HEK293T (cell line): Measurements from ENCODE around the gene HTR2A.

Experiments used
- CTCF ChIA-PET: fragments of 350-600 bp; formaldehyde crosslinking; extraction: SDS; loops from one replicate; lab custom pipeline; 2021; ENCODE audit warnings: antibody characterized with exemption, inconsistent platforms; lab: Yijun Ruan, JAX
- POLR2A ChIA-PET: fragments of 350-600 bp; formaldehyde crosslinking; extraction: SDS; loops from one replicate; lab custom pipeline; 2020; ENCODE audit warnings: antibody characterized with exemption, inconsistent platforms; lab: Yijun Ruan, JAX
- DNase-seq: peaks from one replicate; pipeline ENCODE4 v3.0.0; 2012; ENCODE audit warnings: mixed read lengths; ENCODE audit errors: extremely low spot score
- ARNT ChIP-seq: fragments of 450-650 bp; IDR thresholded peaks from 2 replicates; pipeline ENCODE4 v1.6.1; 2017; ENCODE audit warnings: mild to moderate bottlenecking
- BHLHE40 ChIP-seq: fragments of 450-650 bp; IDR thresholded peaks from 2 replicates; pipeline ENCODE4 v1.6.1; 2016; ENCODE audit warnings: mild to moderate bottlenecking, moderate library complexity, borderline replicate concordance
- CTBP1 ChIP-seq: fragments of 450-650 bp; IDR thresholded peaks from 2 replicates; pipeline ENCODE4 v1.6.1; 2016; ENCODE audit warnings: borderline replicate concordance
- ELF4 ChIP-seq: fragments of 450-650 bp; IDR thresholded peaks from 2 replicates; pipeline ENCODE4 v1.6.1; 2017; ENCODE audit warnings: antibody characterized with exemption
- FOXA1 ChIP-seq: fragments of 450-650 bp; IDR thresholded peaks from 2 replicates; pipeline ENCODE4 v1.6.1; 2016; ENCODE audit warnings: mild to moderate bottlenecking
- FOXK2 ChIP-seq: fragments of 450-650 bp; IDR thresholded peaks from 2 replicates; pipeline ENCODE4 v1.6.1; 2016; ENCODE audit warnings: mild to moderate bottlenecking
- FOXM1 ChIP-seq: fragments of 450-650 bp; IDR thresholded peaks from 2 replicates; pipeline ENCODE4 v1.6.1; 2017; ENCODE audit warnings: mild to moderate bottlenecking, borderline replicate concordance
- HDGF ChIP-seq: fragments of 450-650 bp; IDR thresholded peaks from 2 replicates; pipeline ENCODE4 v1.6.1; 2017; ENCODE audit warnings: antibody characterized with exemption, borderline replicate concordance
- L3MBTL2 ChIP-seq: fragments of 450-650 bp; conservative IDR thresholded peaks from 2 replicates; pipeline ENCODE4 v1.6.1; 2016; ENCODE audit warnings: mild to moderate bottlenecking
- LEF1 ChIP-seq: fragments of 450-650 bp; IDR thresholded peaks from 2 replicates; pipeline ENCODE4 v1.6.1; 2017; ENCODE audit warnings: mild to moderate bottlenecking, borderline replicate concordance
- NFRKB ChIP-seq: fragments of 450-650 bp; IDR thresholded peaks from 2 replicates; pipeline ENCODE4 v1.6.1; 2016; ENCODE audit warnings: mild to moderate bottlenecking, moderate library complexity
- SP1 ChIP-seq: fragments of 450-650 bp; IDR thresholded peaks from 2 replicates; pipeline ENCODE4 v1.6.1; 2017
- SUZ12 ChIP-seq: fragments of 450-650 bp; IDR thresholded peaks from 2 replicates; pipeline ENCODE4 v1.6.1; 2016; ENCODE audit warnings: mild to moderate bottlenecking
- TARDBP ChIP-seq: fragments of 450-650 bp; IDR thresholded peaks from 2 replicates; pipeline ENCODE4 v1.6.1; 2016
- ZNF384 ChIP-seq: fragments of 450-650 bp; IDR thresholded peaks from 2 replicates; pipeline ENCODE4 v1.6.1; 2016
- TF ChIP-seq, protein P1 (sequence below): fragments of 450-650 bp; IDR thresholded peaks from 2 replicates; pipeline ENCODE4 v1.6.1; 2016

The HTR2A gene

DNA sequence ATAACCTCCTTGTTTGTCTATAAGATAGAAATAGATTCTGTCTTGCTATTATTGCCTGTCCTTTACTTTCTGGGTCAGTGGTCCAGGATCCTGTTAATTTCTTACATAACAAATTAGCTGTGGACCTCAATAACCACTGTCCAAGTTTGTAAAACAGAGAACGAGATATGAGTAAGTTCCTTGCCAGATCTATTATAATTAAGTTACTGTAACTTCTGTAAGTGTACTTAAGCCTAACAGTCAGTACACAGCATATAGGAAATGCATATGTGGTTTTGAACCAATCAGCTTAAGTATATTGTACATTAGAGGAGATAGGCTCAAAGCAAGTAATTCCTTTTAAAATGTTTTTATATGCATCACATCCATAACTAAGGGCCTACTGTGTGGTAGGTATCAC is 34.9 kb downstream of the HTR2A start:
- CTCF ChIA-PET = no interaction called here
- TF ChIP-seq ELF4 (no peak), LEF1 (no peak), FOXA1 (no peak), L3MBTL2 (no peak), NFRKB (no peak), FOXM1 (no peak), ZNF384 (no peak), ARNT (no peak), SUZ12 (no peak), BHLHE40 (no peak)
- TF ChIP-seq, protein P1, sequence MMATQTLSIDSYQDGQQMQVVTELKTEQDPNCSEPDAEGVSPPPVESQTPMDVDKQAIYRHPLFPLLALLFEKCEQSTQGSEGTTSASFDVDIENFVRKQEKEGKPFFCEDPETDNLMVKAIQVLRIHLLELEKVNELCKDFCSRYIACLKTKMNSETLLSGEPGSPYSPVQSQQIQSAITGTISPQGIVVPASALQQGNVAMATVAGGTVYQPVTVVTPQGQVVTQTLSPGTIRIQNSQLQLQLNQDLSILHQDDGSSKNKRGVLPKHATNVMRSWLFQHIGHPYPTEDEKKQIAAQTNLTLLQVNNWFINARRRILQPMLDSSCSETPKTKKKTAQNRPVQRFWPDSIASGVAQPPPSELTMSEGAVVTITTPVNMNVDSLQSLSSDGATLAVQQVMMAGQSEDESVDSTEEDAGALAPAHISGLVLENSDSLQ = no peak
- POLR2A ChIA-PET = no interaction called here
- DNase-seq = no peak

DNA sequence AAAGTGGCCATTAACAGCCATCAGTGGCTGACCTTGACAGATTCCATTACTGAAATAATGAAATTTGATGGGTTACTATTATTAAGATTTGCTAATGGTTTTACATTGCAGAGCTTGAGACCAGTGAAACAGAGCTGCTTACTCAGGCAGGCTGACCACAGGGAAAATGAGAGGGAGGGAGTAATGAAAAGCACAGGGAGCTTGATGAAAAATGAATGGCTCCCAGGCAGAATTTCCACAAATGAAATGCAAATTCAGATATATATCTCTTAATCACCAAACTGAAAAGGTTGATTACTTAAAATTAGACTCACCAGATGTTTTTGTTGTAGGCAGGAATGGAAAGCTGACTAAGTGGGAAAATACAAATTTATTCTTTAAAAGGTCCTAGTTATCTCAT is 36.1 kb downstream of the HTR2A start:
- no peak for DNase-seq
- POLR2A ChIA-PET = no interaction called here
- CTCF ChIA-PET = interaction anchor here (0.8 kb wide), 1 partner anchor 34 kb away, joined by 3 read pairs; no protein-coding TSS in a partner anchor
- no peak for TF ChIP-seq ZNF384
- no peak for TF ChIP-seq TARDBP
- TF ChIP-seq NFRKB = no peak
- no peak for TF ChIP-seq CTBP1
- no peak for TF ChIP-seq FOXM1
- TF ChIP-seq, protein P1 = no peak
- no peak for TF ChIP-seq ELF4
- no peak for TF ChIP-seq BHLHE40
- no peak for TF ChIP-seq ARNT
- no peak for TF ChIP-seq FOXK2

DNA sequence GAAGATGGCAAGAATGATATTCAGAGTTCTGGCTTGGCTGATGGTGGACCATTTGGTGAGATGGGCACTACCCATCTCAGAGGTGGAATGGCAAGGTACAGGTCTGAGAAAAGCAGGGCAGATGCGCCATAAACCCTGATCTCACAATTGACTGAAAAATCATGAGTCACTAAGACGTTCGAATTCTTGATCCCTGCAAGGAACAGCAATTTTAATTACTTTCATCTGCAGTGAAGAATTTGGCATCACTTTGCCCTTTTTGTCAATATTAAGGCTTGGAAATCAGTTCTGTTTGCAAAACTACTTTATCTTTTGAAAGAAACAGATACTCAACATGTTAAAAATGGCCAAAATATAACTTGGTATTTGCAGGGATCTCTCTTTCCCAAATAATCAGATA is 38.1 kb downstream of the HTR2A start:
- CTCF ChIA-PET = no interaction called here
- TF ChIP-seq NFRKB (no peak), LEF1 (no peak), FOXM1 (no peak), ZNF384 (no peak), HDGF (no peak), L3MBTL2 (no peak)
- POLR2A ChIA-PET = no interaction called here
- no peak for DNase-seq

DNA sequence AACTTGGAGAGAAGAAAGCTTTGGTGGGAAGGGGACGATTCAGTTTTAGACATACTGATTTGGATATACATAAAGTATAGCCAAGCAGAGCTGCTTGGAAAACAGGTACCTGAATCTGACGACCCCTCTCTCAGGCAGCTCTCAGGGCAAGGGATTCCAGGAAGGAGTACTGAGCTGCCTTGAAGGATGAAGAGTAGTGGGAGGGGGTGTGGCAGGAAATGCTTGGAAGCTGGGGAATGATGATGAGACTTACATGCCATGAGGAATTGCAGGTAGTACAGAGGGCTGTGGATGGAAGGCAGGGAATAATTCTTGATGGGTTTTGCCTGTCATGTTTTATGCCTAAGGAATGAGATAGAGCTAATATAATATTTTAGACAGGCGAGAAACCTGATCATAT is 38.7 kb downstream of the HTR2A start:
- POLR2A ChIA-PET = no interaction called here
- TF ChIP-seq SUZ12 (no peak), NFRKB (no peak), FOXK2 (no peak), FOXM1 (no peak), HDGF (no peak), SP1 (no peak), BHLHE40 (no peak), LEF1 (no peak), CTBP1 (no peak), L3MBTL2 (no peak), FOXA1 (no peak), TARDBP (no peak), ARNT (no peak), ZNF384 (no peak), ELF4 (no peak)
- TF ChIP-seq, protein P1 = no peak
- CTCF ChIA-PET = no interaction called here
- DNase-seq = no peak

DNA sequence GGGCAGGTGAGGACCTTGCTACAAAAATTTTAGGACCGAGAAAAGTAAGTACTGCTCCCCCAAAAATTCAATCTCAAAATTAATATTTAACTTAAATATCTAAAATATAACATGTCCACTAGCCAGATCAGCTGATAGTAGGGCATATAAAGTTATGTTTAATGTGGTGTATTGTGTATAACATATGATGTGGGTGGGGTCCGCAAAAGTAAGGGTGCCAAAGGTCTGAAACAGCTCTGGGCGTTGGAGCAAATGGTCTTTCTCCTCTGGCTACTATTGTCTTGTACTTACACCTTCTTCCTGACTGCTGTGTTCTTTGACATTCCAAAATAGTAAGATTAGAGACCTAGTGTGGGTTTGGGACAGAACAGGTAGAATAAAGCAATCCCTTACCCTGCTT is 41.2 kb downstream of the HTR2A start:
- TF ChIP-seq ELF4 (no peak), FOXA1 (no peak), CTBP1 (no peak), FOXM1 (no peak), HDGF (no peak), LEF1 (no peak), SUZ12 (no peak), ARNT (no peak), BHLHE40 (no peak), SP1 (no peak), FOXK2 (no peak), ZNF384 (no peak), L3MBTL2 (no peak), TARDBP (no peak), NFRKB (no peak)
- TF ChIP-seq, protein P1 = no peak
- ChIA-PET POLR2A (no interaction called here), CTCF (no interaction called here)
- no peak for DNase-seq

DNA sequence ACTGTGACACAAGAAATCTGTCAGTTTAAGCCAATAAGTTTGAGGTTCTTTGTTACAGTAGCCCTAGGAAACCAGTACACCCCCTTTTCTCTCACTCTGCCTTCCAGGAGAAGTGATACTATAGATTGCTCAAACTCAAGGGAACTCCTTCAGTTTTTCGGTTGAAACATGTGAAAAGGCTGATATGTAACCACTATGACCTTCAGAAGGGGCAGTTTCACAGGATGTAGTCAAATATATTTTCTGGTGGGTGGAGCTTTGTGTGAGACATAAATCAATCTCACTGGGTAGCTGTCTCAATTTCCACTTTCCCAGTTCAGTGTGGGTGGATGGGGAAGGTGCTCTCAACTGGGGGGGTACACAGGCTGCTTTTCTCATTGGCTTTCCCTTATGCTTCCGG is 41.7 kb downstream of the HTR2A start:
- ChIA-PET CTCF (no interaction called here), POLR2A (no interaction called here)
- no peak for DNase-seq
- TF ChIP-seq NFRKB = no peak
- no peak for TF ChIP-seq ZNF384
- TF ChIP-seq SP1 = no peak
- TF ChIP-seq, protein P1 = no peak
- TF ChIP-seq FOXM1 = no peak
- no peak for TF ChIP-seq ELF4
- TF ChIP-seq SUZ12 = no peak
- no peak for TF ChIP-seq L3MBTL2
- TF ChIP-seq LEF1 = no peak
- no peak for TF ChIP-seq HDGF
- TF ChIP-seq BHLHE40 = no peak
- no peak for TF ChIP-seq TARDBP
